Osteoblast (primary cell): ENCODE measurements around the gene GAS7. TPM values are rescaled to one million over a fixed set of nuclear protein-coding genes. Genes with fewer than 3 reads are reported as not detected.

Experiments used
- DNase-seq: peaks from one replicate; pipeline ENCODE4 v3.0.0; 2011; ENCODE audit warnings: low spot score, mixed read lengths; ENCODE audit not compliant: insufficient read length; ENCODE audit errors: missing footprints
- H2AFZ ChIP-seq: 2 replicates; pipeline ENCODE4 v1.6.0; 2011; ENCODE audit warnings: mild to moderate bottlenecking, low read length
- H3K27ac ChIP-seq: 2 replicates; pipeline ENCODE4 v1.5.1; 2011; ENCODE audit warnings: mild to moderate bottlenecking, low read depth, low read length, moderate library complexity
- H3K27me3 ChIP-seq: 2 replicates; pipeline ENCODE4 v1.6.0; 2012; ENCODE audit warnings: mild to moderate bottlenecking, control low read depth, inconsistent platforms, low read length, moderate library complexity; ENCODE audit not compliant: insufficient read depth
- H3K36me3 ChIP-seq: 2 replicates; pipeline ENCODE4 v1.5.1; 2011; ENCODE audit warnings: mild to moderate bottlenecking, low read length, control low read depth, moderate library complexity; ENCODE audit not compliant: insufficient read depth
- H3K4me1 ChIP-seq: 2 replicates; pipeline ENCODE4 v1.5.1; 2011; ENCODE audit warnings: mild to moderate bottlenecking, low read length, control low read depth, moderate library complexity; ENCODE audit not compliant: insufficient read depth
- H3K4me2 ChIP-seq: 2 replicates; pipeline ENCODE4 v1.6.0; 2011; ENCODE audit warnings: mild to moderate bottlenecking, low read length; ENCODE audit not compliant: insufficient read depth
- H3K4me3 ChIP-seq: fragments of 200-600 bp; sonication (generic); 3 replicates; pipeline ENCODE4 v1.5.1; 2012; ENCODE audit warnings: mild to moderate bottlenecking, low read length, inconsistent platforms; ENCODE audit not compliant: insufficient read depth
- H3K79me2 ChIP-seq: 2 replicates; pipeline ENCODE4 v1.6.0; 2012; ENCODE audit warnings: mild to moderate bottlenecking, low read length, control low read depth, inconsistent platforms; ENCODE audit not compliant: insufficient read depth
- H3K9me3 ChIP-seq: 2 replicates; pipeline ENCODE4 v1.5.1; 2011; ENCODE audit warnings: low read depth, low read length, control low read depth
- H4K20me1 ChIP-seq: 2 replicates; pipeline ENCODE4 v1.6.0; 2012; ENCODE audit warnings: mild to moderate bottlenecking, low read length, control low read depth; ENCODE audit not compliant: insufficient read depth
- total RNA-seq: library from RNA; depleted of rRNA; stranded (reverse); fragments of >200 nt; gene quantifications from 2 replicates; pipeline ENCODE4 v1.2.3, GENCODE V29; 2012
- TF ChIP-seq, protein P1 (sequence below): IDR thresholded peaks from 2 replicates; pipeline ENCODE4 v1.5.1; 2011; ENCODE audit warnings: mild to moderate bottlenecking, low read depth, low read length, moderate library complexity; ENCODE audit errors: extremely low read depth

The GAS7 gene
- total RNA-seq, 1 donor: 3.6 TPM

DNA sequence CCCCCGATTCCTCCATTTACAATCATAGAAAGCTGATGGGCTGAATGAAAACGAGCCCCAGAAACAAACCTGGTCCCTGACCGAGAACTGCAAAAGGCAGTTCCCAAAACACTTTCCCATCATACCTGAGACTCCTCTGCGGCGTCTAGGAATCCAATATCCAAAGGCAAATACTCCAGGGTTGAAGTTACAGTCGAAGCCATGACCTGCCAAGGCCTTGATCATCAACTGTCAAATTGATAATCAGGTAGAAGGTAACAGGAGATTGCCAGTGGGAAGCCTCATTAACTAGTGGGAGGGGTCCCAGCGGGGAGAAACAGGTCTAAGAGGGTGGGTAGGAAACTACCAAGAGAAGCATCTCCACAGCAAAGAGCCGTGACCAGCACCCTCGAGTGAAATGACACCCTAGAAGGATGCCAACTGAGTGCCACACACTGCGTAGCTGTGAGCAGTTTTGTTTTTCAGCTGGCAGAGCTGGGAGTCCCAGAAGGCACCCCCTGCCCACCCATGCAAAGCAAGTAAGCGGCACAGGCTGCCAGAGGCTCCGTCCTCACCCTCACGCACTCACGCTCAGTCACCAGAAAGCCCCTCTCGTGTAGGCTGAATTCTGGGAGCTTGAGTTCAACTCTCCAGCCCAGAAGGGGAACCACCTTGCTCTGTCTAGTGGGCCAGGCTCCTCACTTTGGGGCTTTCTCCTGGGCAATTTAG lies 146.1 kb downstream of the GAS7 start:
- no peaks in the 10 kb centered on the region for H3K36me3 ChIP-seq
- TF ChIP-seq, protein P1, sequence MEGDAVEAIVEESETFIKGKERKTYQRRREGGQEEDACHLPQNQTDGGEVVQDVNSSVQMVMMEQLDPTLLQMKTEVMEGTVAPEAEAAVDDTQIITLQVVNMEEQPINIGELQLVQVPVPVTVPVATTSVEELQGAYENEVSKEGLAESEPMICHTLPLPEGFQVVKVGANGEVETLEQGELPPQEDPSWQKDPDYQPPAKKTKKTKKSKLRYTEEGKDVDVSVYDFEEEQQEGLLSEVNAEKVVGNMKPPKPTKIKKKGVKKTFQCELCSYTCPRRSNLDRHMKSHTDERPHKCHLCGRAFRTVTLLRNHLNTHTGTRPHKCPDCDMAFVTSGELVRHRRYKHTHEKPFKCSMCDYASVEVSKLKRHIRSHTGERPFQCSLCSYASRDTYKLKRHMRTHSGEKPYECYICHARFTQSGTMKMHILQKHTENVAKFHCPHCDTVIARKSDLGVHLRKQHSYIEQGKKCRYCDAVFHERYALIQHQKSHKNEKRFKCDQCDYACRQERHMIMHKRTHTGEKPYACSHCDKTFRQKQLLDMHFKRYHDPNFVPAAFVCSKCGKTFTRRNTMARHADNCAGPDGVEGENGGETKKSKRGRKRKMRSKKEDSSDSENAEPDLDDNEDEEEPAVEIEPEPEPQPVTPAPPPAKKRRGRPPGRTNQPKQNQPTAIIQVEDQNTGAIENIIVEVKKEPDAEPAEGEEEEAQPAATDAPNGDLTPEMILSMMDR: no peak
- H3K27me3 ChIP-seq: no peaks in the 10 kb centered on the region
- H3K27ac ChIP-seq: no peak overlapping the region
- H4K20me1 ChIP-seq: no peaks in the 10 kb centered on the region
- no peak overlapping the region for H3K4me3 ChIP-seq
- DNase-seq: no peak
- H3K4me1 ChIP-seq: no peaks in the 10 kb centered on the region
- H3K9me3 ChIP-seq: no peaks in the 10 kb centered on the region
- H2AFZ ChIP-seq: no peak overlapping the region
- H3K79me2 ChIP-seq: no peaks in the 10 kb centered on the region
- no peak overlapping the region for H3K4me2 ChIP-seq

DNA sequence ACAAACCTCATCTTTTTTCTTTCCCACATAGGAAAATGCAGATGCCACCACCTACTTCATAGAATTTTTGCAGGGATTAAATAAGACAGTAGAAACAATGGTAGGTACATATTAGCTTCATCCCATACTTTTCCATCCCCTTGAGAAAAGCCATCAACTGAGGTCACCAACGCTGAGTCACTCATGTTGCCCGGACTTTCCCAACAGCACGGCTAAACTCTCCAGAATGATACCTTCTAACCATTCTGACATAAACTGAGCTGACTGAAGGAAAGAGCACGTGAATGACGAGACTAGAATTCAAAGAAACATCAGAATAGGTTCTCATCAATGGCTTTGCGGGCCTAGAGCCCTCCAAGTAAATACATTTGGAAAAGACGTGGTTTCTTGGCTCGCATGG lies 147.3 kb downstream of the GAS7 start:
- no peaks in the 10 kb centered on the region for H3K27me3 ChIP-seq
- no peak overlapping the region for H3K4me2 ChIP-seq
- no peaks in the 10 kb centered on the region for H3K9me3 ChIP-seq
- no peaks in the 10 kb centered on the region for H4K20me1 ChIP-seq
- DNase-seq: no peak
- TF ChIP-seq, protein P1: no peak
- H3K4me3 ChIP-seq: no peak overlapping the region
- no peaks in the 10 kb centered on the region for H3K4me1 ChIP-seq
- no peak overlapping the region for H3K27ac ChIP-seq
- H2AFZ ChIP-seq: no peak overlapping the region
- H3K79me2 ChIP-seq: no peaks in the 10 kb centered on the region
- no peaks in the 10 kb centered on the region for H3K36me3 ChIP-seq

DNA sequence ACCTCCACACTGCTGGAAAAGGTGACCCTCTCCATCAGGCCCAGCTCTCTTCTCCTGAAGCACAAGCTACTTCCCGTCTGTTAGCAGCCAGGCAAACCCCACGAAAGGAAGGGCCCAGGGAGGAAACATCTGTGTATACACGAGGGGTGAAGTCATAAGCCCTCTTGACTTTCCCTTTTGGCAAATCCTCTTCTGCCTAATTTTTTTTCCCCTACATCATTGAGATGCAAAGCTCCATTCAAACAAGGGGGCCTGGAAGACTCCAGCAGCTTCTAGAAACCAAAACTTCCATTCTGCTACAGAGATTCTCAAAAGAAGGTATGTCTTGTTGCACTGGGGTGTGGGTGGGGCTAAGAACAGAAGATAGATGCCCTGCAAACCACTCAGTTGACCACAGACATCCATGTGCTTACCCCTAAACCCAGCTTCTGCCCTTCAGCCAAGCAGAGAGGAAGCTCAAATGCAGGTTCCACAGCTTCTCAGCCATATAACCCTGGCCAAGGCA lies 147.8 kb downstream of the GAS7 start:
- Histone ChIP-seq H3K27ac (no peak overlapping the region), H3K79me2 (no peaks in the 10 kb centered on the region), H4K20me1 (no peaks in the 10 kb centered on the region), H3K27me3 (no peaks in the 10 kb centered on the region), H3K4me3 (no peak overlapping the region), H3K36me3 (no peaks in the 10 kb centered on the region), H2AFZ (no peak overlapping the region), H3K4me2 (no peak overlapping the region), H3K4me1 (no peaks in the 10 kb centered on the region), H3K9me3 (no peaks in the 10 kb centered on the region)
- TF ChIP-seq, protein P1: no peak
- DNase-seq: no peak

DNA sequence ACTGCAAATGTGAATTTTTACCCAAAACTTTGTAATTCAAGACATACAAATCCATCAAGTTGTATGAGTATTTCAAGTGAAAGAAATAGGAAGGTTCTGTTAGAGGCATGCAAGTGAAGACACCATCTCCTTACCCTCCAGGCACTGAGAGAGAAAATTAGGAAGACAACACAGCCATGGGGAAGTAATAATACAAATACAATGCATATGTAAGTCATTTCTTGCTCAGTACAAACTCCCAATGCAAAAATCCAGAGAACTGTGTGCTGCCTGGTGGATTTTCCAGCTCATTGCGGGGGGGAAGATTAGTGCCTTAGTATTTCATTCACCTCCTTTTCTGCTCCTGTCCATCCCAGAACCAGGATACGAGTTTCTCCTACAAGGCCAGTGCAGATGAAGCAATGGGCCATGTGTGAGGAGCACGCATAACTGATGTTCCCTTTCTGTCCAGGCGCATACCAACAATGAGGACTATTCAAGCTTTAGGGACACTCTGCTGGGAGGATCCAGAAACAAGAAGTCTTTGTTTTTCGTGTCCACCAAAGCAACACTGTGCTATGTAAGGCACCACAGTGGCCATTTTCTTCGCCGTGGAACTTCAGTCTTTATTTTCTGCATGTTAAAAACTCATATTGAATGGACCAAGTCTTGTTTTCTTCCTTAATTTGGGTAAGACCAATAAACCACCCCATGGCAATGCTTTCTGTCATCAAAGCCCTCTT lies 149.6 kb downstream of the GAS7 start:
- H3K36me3 ChIP-seq: no peaks in the 10 kb centered on the region
- H3K27me3 ChIP-seq: no peaks in the 10 kb centered on the region
- no peak overlapping the region for H3K4me3 ChIP-seq
- TF ChIP-seq, protein P1: no peak
- no peak overlapping the region for H2AFZ ChIP-seq
- no peak overlapping the region for H3K27ac ChIP-seq
- H3K9me3 ChIP-seq: no peaks in the 10 kb centered on the region
- no peaks in the 10 kb centered on the region for H4K20me1 ChIP-seq
- DNase-seq: no peak
- no peak overlapping the region for H3K4me2 ChIP-seq
- no peaks in the 10 kb centered on the region for H3K4me1 ChIP-seq
- no peaks in the 10 kb centered on the region for H3K79me2 ChIP-seq
